GM12873 (cell line): ENCODE results near the gene EHMT1.

Experiments used
- CTCF ChIP-seq: IDR thresholded peaks from 2 replicates; pipeline ENCODE4 v1.5.1; 2012; ENCODE audit warnings: low read depth, mild to moderate bottlenecking, moderate library complexity, low read length, control low read depth; ENCODE audit not compliant: insufficient read depth; ENCODE audit errors: missing control alignments

EHMT1 gene

GRCh38 chr9:137666513-137666822, 47.7 kb downstream of the EHMT1 start:
- no peak for TF ChIP-seq CTCF

DNA sequence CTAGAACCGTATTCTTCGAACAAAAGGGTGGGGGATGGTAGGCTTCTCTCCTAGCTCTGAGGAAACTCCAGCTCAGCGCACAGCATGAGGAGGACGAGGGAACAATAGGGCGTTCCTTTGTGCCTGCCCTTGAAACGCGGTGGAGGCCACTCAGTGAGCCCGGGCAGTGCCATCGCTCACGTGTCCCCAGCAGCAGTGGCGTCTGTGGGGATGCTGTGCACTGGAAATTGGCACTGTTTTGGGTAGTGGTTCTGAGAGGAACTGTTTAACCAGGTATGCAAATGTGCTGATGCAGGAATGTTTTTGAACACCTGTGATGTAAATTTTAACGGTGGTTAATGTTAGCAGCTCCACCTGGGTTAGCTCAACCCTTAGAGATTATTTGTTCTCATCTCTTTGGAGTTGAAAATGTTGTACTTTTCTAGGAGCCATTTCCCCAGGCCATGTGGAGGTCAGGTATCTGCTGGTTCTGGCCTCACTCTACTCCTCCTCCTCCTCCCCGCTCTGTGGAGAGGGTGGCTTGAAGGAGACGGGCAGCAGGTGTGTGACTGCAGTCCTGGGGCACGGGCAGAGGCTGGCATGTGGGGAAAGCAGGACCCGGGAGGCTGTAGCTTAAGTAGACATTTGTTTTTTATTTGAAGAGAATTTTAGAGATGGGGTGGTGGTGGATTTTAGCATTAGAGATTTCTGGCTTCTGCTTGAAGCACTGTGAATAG, 48.3 kb downstream of the EHMT1 start:
- TF ChIP-seq CTCF, result no peak

DNA sequence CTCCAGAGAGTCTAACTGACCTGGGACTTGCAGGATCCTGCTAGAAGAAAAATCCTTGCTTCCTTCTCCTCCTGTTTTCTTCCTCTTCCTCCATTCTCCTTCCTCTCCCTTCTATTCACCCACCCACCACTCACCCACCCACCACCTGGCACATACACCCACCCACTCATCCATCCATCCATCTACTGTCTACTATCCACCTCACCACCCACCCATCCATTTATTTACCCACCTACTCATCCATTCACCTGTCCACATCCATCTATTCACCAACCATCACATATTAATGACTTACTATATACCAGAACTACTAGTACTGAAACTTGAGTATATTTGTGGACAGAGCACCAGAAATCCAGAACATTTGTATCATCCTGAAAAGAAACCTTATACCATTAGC, 49.4 kb downstream of the EHMT1 start:
- no peak for TF ChIP-seq CTCF

DNA sequence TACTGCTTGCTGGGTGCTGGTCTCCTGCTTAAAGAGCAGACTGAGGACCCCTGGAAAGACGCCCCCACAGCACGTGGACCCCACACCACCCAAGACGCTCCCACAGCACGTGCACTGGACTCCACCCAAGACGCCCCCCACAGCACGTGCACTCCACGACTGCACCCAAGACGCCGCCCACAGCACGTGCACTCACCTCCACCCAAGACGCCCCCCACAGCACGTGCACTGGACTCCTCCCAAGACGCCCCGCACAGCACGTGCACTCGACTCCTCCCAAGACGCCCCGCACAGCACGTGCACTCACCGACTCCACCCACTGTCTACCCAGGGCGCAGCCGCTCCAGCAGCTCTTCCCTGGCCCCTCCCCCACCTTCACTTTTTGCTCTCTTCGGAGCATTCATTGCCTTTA, 50.5 kb downstream of the EHMT1 start:
- no peak for TF ChIP-seq CTCF

DNA sequence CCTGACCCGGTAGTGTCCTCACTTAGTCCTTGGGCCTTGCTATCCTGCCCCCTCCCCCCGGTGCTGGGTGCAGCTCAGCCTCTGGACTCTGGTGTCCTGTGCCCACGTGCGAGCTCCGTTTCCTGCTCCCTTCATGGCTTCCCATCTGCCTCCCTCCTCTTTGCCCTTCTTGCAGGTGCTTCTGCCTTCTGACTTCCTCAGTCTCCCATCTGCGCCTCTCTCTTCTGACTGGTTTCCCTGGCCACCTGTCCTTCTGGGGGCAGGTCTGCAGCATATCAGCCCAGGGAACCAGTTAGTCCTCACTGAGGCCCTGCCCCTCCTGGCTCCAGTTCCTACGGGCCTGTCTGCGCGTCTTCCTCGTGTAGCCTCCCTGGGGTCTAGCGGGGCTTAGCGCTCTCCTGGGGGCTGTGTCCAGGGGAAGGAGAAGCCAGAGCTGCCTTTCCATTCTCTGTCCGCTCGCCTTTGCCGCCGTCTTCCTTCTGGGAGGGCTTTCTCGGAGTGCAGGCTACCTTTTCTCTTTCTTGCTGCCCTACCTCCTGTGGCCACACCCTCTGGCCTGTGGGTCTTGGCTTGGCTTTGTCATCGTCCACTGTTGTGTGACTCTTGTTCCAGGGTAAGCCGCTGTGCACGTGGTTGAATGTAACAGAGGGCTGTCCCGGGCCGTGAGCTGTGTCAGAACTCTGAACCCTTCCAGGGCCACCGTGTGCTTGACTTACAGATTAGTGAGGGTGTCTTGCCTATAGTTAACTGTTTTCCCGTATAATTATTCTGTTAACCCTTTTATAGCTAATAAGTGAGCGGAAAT, 51.8 kb downstream of the EHMT1 start:
- no peak for TF ChIP-seq CTCF

GRCh38 chr9:137671196-137671538, 52.4 kb downstream of the EHMT1 start:
- no peak for TF ChIP-seq CTCF

GRCh38 chr9:137671721-137672120, 52.9 kb downstream of the EHMT1 start:
- no peak for TF ChIP-seq CTCF
